GM19468 (cell line): ENCODE data around the gene ZNHIT1.
"Not testable (repeated sequence)": the region's sequence is repeated elsewhere in the genome, so short reads cannot be mapped to it uniquely, and the experiment has no call there.

Experiments
- ATAC-seq: cut with Tn5 transposase; IDR thresholded peaks from one replicate; pipeline ENCODE4 v1.9.1; 2021; ENCODE audit warnings: mild to moderate bottlenecking, moderate library complexity, moderate number of reproducible peaks; ENCODE audit not compliant: unreplicated experiment; ENCODE audit errors: extremely low read depth

ZNHIT1 gene

GRCh38 chr7:101186194-101186593 is 31.8 kb upstream of the ZNHIT1 start:
- ATAC-seq, result no peak

GRCh38 chr7:101186844-101187428 is 31.0 kb upstream of the ZNHIT1 start:
- no peak for ATAC-seq

- ATAC-seq, result no peak
These were observed 28.9 kb upstream of the ZNHIT1 start for GRCh38 chr7:101189109-101189508.

GRCh38 chr7:101195884-101196283 is 22.1 kb upstream of the ZNHIT1 start:
- no peak for ATAC-seq

- no peak for ATAC-seq
These were observed 20.0 kb upstream of the ZNHIT1 start for GRCh38 chr7:101197991-101198390.

- ATAC-seq, result no peak
These were observed 19.5 kb upstream of the ZNHIT1 start for GRCh38 chr7:101198476-101198875.

- not testable (repeated sequence) for ATAC-seq
These were observed 18.4 kb upstream of the ZNHIT1 start for GRCh38 chr7:101199522-101199921.

- ATAC-seq, result no peak
These were observed 17.5 kb upstream of the ZNHIT1 start for GRCh38 chr7:101200504-101200861.

- ATAC-seq, result no peak
These were observed 16.9 kb upstream of the ZNHIT1 start, which contains the start of gene MOGAT3 for GRCh38 chr7:101200862-101201599. Gene MOGAT3, minus strand, starts transcription at chr7:101201036. Its CDS starts 182 bp downstream, at chr7:101200854.

GRCh38 chr7:101201695-101202602 is 16.0 kb upstream of the ZNHIT1 start:
- ATAC-seq, result no peak

- ATAC-seq, result no peak
These were observed 15.4 kb upstream of the ZNHIT1 start for GRCh38 chr7:101202603-101202918.

GRCh38 chr7:101203740-101204738 is 13.9 kb upstream of the ZNHIT1 start:
- not testable (repeated sequence) for ATAC-seq

- no peak for ATAC-seq
These were observed 11.9 kb upstream of the ZNHIT1 start for GRCh38 chr7:101205901-101206664.

- no peak for ATAC-seq
These were observed 11.3 kb upstream of the ZNHIT1 start for GRCh38 chr7:101206665-101207042.

- no peak for ATAC-seq
These were observed 10.5 kb upstream of the ZNHIT1 start for GRCh38 chr7:101207459-101207858.

GRCh38 chr7:101208794-101209193 is 9.2 kb upstream of the ZNHIT1 start:
- no peak for ATAC-seq

- ATAC-seq, result no peak
These were observed 7.8 kb upstream of the ZNHIT1 start for GRCh38 chr7:101210143-101210542.

- no peak for ATAC-seq
These were observed 6.5 kb upstream of the ZNHIT1 start for GRCh38 chr7:101211501-101211900.

GRCh38 chr7:101212014-101212413 is 6.0 kb upstream of the ZNHIT1 start:
- no peak for ATAC-seq
